Suprapubic skin (tissue), 4 donors: Measurements from ENCODE around the gene OR10V1. TPM values are rescaled to one million over a fixed set of nuclear protein-coding genes. Genes with fewer than 3 reads are reported as not detected.

Experiments used
- DNase-seq, 2 donors: peaks; one replicate each; pipeline ENCODE4 v3.0.0-alpha.2; 2019; ENCODE audit warnings: low spot score in 2 of 2
- H3K27ac ChIP-seq: fragments of 200-600 bp; sonication (generic); one replicate; pipeline ENCODE4 v1.5.1; 2019
- H3K27me3 ChIP-seq: fragments of 200-600 bp; sonication (generic); one replicate; pipeline ENCODE4 v1.5.1; 2019
- H3K36me3 ChIP-seq: fragments of 200-600 bp; sonication (generic); one replicate; pipeline ENCODE4 v1.5.1; 2019
- H3K4me1 ChIP-seq: fragments of 200-600 bp; sonication (generic); one replicate; pipeline ENCODE4 v1.5.1; 2019
- H3K4me3 ChIP-seq: fragments of 200-600 bp; sonication (generic); one replicate; pipeline ENCODE4 v1.5.1; 2019; ENCODE audit warnings: mild to moderate bottlenecking
- H3K9me3 ChIP-seq: fragments of 200-600 bp; sonication (generic); one replicate; pipeline ENCODE4 v1.5.1; 2019
- EP300 ChIP-seq: sonication (generic); formaldehyde crosslinking; IDR thresholded peaks from one replicate; pipeline ENCODE4 v1.6.1; 2017; ENCODE audit warnings: antibody characterized with exemption
- POLR2A ChIP-seq, 2 donors: fragments of 450-650 bp; IDR thresholded peaks; one replicate each; pipeline ENCODE4 v1.6.1; 2017; ENCODE audit warnings: antibody characterized with exemption in 2 of 2, mild to moderate bottlenecking in 2 of 2, moderate library complexity in 2 of 2
- POLR2AphosphoS5 ChIP-seq, 3 donors: sonication (generic); formaldehyde crosslinking; IDR thresholded peaks; one replicate each; pipeline ENCODE4 v1.6.1; 2017; ENCODE audit warnings: antibody characterized with exemption in 3 of 3
- WGBS: methylation state at CpG from one replicate; pipeline ENCODE4 v1.1.5; 2018; 5-methylcytosine and 5-hydroxymethylcytosine counted together
- total RNA-seq, 4 donors: library from RNA; depleted of rRNA; stranded (reverse); fragments of >200 nt; gene quantifications; one replicate each; pipeline ENCODE4 v1.1.0, GENCODE V29; 2016
- TF ChIP-seq, protein P1 (sequence below), 2 donors: fragments of 200-600 bp in 1 of 2; fragments of 450-650 bp in 1 of 2; sonication (generic) in 1 of 2; IDR thresholded peaks; one replicate each; pipeline ENCODE4 v1.5.1; 2016 to 2019; ENCODE audit warnings: antibody characterized with exemption in 2 of 2, mild to moderate bottlenecking in 1 of 2, moderate library complexity in 1 of 2

Gene OR10V1
- total RNA-seq, 4 donors from 2014 or later, result not detected

DNA sequence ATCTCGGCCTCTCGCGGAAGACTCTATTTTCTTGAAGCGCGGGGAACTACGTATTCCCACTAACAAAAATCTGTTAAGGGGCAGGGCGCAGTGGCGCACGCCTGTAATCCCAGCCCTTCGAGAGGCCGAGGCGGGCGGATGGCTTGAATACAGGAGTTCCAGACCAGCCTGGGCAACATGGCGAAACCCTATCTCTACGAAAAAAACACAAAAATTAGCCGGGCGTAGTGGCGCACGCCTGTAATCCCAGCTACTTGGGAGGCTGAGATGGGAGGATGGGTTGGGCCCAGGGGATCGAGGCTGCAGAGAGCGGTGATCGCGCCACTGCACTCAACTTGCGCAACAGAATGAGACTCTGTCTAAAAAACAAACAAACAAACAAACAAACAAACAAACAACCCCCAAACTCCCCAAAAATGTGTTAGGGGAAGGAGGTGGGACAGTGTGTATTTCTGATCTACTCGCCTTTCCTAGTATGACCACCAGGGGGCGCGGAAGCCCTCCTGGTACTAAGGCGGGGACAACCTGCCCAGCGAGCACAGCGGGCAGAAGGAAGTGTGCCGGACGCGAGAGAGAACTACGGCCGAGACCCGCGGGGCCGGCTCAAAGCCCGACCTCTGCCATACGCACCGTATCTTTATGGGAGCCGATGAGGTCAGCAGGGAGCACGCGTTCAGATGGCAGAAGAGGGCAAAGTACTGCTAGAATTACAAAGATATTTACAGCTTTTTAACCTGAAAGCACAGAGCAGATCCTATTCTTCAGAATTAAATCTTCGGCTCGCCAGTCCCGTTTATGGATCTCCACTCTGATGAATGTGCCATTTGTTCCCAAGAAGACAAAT, 40.2 kb upstream of the OR10V1 start:
- H3K27ac ChIP-seq, result peak overlapping the region; percentile 95
- H3K4me3 ChIP-seq, result peak overlapping the region; percentile 78
- no peak for TF ChIP-seq POLR2A (IDR thresholded peaks at IDR 0.05)
- no peak for TF ChIP-seq EP300
- peak in 1 of 3 donors; percentile 15 for TF ChIP-seq POLR2AphosphoS5 (IDR thresholded peaks at IDR 0.05)
- TF ChIP-seq, protein P1, sequence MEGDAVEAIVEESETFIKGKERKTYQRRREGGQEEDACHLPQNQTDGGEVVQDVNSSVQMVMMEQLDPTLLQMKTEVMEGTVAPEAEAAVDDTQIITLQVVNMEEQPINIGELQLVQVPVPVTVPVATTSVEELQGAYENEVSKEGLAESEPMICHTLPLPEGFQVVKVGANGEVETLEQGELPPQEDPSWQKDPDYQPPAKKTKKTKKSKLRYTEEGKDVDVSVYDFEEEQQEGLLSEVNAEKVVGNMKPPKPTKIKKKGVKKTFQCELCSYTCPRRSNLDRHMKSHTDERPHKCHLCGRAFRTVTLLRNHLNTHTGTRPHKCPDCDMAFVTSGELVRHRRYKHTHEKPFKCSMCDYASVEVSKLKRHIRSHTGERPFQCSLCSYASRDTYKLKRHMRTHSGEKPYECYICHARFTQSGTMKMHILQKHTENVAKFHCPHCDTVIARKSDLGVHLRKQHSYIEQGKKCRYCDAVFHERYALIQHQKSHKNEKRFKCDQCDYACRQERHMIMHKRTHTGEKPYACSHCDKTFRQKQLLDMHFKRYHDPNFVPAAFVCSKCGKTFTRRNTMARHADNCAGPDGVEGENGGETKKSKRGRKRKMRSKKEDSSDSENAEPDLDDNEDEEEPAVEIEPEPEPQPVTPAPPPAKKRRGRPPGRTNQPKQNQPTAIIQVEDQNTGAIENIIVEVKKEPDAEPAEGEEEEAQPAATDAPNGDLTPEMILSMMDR (IDR thresholded peaks at IDR 0.05), result peak; percentile 70 to 82
- H3K9me3 ChIP-seq, result no peaks in the 10 kb centered on the region
- WGBS, result 38% methylated on average over 42 of the region's 47 CpGs
- no peaks in the 10 kb centered on the region for H3K27me3 ChIP-seq
- H3K4me1 ChIP-seq, result peaks cover 29% of the 10 kb centered on the region
- peak; percentile 91 to 93 for DNase-seq
- H3K36me3 ChIP-seq, result no peaks in the 10 kb centered on the region

- TF ChIP-seq POLR2A (IDR thresholded peaks at IDR 0.05) (no peak), POLR2AphosphoS5 (IDR thresholded peaks at IDR 0.05) (no peak), EP300 (no peak)
- TF ChIP-seq, protein P1 (IDR thresholded peaks at IDR 0.05), result no peak
- no peaks in the 10 kb centered on the region for H3K27me3 ChIP-seq
- H3K4me1 ChIP-seq, result no peaks in the 10 kb centered on the region
- no peak overlapping the region for H3K27ac ChIP-seq
- 78% methylated on average over 2 of the region's 2 CpGs for WGBS
- H3K36me3 ChIP-seq, result no peaks in the 10 kb centered on the region
- DNase-seq, result no peak
- H3K4me3 ChIP-seq, result no peak overlapping the region
- H3K9me3 ChIP-seq, result no peaks in the 10 kb centered on the region
Measured at GRCh38 chr11:59746111-59746510, 32.5 kb upstream of the OR10V1 start.

DNA sequence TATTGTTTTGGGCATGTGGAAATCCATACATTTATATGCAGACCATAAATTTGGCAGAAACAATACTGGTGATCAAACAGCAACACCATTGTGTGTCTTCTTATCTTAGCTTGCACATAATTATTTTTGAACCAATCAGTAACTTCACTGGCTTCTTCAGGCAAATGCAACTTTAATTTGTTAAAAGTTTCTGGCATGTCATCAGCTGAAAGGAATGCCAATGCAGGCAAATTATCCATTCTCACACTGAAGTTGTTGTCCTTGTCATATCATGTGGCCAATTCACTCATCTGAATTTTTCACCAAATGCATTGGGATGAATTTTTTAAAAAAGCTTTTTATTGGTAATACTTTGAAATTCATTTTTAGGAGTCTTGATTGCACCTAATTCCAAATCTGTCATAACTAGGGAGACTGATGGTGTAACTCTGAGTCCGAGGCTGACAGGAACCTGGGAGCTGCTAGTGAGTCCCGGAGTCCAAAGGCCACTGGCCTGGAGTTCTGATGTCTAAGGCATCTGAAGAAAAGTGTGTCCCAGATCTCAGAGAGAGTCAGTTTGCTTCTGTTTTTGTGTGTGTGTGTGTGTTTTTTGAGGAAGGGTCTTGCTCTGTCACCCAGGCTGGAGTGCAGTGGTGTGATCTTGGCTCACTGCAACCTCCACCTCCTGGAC, 17.4 kb upstream of the OR10V1 start:
- no peaks in the 10 kb centered on the region for H3K9me3 ChIP-seq
- DNase-seq, result no peak
- 79% methylated on average over 2 of the region's 2 CpGs for WGBS
- H3K27ac ChIP-seq, result no peak overlapping the region
- H3K4me1 ChIP-seq, result no peaks in the 10 kb centered on the region
- no peaks in the 10 kb centered on the region for H3K36me3 ChIP-seq
- no peaks in the 10 kb centered on the region for H3K27me3 ChIP-seq
- H3K4me3 ChIP-seq, result no peak overlapping the region
- TF ChIP-seq POLR2A (IDR thresholded peaks at IDR 0.05) (no peak), EP300 (no peak), POLR2AphosphoS5 (IDR thresholded peaks at IDR 0.05) (no peak)
- TF ChIP-seq, protein P1 (IDR thresholded peaks at IDR 0.05), result no peak

DNA sequence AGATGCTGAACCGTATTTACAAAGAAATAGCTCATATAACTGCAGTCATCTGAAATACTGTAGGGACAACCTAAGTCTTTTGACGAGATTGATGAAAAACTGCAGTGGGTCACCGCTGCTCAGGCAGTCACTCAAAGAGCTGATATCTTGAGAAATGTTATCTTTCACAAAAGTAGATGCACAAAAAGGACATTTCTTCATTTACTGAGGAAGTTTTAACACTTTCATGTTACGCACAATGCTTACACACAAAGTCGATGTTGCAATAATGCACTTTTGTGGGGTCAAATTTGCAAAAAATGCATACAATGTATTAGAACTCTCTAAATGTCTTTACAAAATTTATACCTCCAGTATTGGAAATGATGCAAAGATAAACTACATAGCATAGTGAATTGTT, 16.2 kb upstream of the OR10V1 start:
- DNase-seq, result no peak
- Histone ChIP-seq H3K9me3 (no peaks in the 10 kb centered on the region), H3K36me3 (no peaks in the 10 kb centered on the region), H3K27ac (no peak overlapping the region), H3K27me3 (no peaks in the 10 kb centered on the region), H3K4me3 (no peak overlapping the region), H3K4me1 (no peaks in the 10 kb centered on the region)
- WGBS, result 71% methylated on average over 5 of the region's 5 CpGs
- TF ChIP-seq, protein P1 (IDR thresholded peaks at IDR 0.05), result no peak
- TF ChIP-seq EP300, result no peak
- TF ChIP-seq POLR2AphosphoS5 (IDR thresholded peaks at IDR 0.05), result no peak
- TF ChIP-seq POLR2A (IDR thresholded peaks at IDR 0.05), result no peak

- Histone ChIP-seq H3K27me3 (no peaks in the 10 kb centered on the region), H3K27ac (no peak overlapping the region), H3K4me1 (no peaks in the 10 kb centered on the region), H3K36me3 (no peaks in the 10 kb centered on the region), H3K9me3 (no peaks in the 10 kb centered on the region), H3K4me3 (no peak overlapping the region)
- 67% methylated on average over 1 of the region's 1 CpG for WGBS
- TF ChIP-seq, protein P1 (IDR thresholded peaks at IDR 0.05), result no peak
- TF ChIP-seq EP300 (no peak), POLR2A (IDR thresholded peaks at IDR 0.05) (no peak), POLR2AphosphoS5 (IDR thresholded peaks at IDR 0.05) (no peak)
- no peak for DNase-seq
Measured at GRCh38 chr11:59728913-59729312, 15.3 kb upstream of the OR10V1 start.
